Superior temporal gyrus (tissue), 1 donor: ENCODE results near the gene CA9.
A peak's percentile ranks its signal among the peaks of the same experiment; 100 is the strongest.
"Not testable (repeated sequence)": the region's sequence is repeated elsewhere in the genome, so short reads cannot be mapped to it uniquely, and the experiment has no call there.

Source experiments
- DNase-seq: peaks from one replicate; pipeline ENCODE4 v3.0.0-alpha.2; 2016; ENCODE audit errors: extremely low spot score

Gene CA9

GRCh38 chr9:35673132-35674024 lies at the start of gene CA9:
CA9 (plus strand) TSS chr9:35673928; CDS start chr9:35673960, 32 bp downstream.
- no peak for DNase-seq

DNA sequence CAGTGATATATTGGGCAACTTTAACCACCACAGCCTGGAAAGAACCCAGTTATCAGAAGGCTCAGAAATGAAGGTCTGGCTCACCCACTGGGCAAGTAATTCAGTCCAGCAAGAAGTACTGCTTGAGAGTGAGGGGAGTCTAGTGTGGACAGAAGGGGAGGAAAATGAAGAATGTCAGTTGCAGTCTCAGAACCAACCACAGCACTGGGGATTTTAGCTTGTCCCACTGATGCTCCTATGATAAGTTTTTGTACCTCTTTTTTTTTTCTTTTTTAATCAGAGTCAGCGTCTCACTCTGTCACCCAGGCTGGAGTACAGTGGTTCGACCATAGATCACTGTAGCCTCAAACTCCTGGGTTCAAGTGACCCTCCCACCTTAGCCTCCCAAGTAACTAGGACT lies 46.2 kb upstream of the CA9 start:
- no peak for DNase-seq

DNA sequence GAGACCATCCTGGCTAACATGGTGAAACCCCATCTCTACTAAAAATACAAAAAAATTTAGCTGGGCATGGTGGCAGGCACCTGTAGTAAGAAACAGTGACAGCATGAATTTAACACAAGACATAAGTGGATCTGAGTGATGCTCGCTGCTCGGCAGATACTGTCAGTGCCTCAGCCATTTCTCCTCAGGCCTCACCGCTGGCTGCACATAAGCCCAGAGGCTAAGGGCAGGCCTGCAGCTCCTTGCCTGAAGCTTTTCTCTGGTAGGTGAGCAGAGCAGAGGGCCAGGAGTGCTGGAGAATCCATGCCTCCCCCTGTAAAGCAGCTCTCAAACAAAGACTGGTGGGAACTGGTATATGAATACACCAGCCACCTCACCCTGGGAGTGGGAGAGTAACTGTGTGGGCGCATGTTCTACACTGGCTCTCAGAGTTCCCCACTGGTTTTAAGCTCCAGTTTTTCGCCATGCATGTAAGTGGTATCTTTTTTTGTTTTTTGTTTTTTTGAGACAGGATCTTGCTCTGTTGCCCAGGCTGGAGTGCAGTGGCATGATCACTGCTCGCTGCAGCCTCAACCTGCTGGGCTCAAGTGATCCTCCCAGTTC lies 45.2 kb upstream of the CA9 start:
- DNase-seq: no peak

- DNase-seq: no peak
Measured at GRCh38 chr9:35629597-35629996, 44.1 kb upstream of the CA9 start.

- no peak for DNase-seq
Measured at GRCh38 chr9:35635730-35636129, 38.0 kb upstream of the CA9 start.

- no peak for DNase-seq
Measured at GRCh38 chr9:35636135-35636876, 37.4 kb upstream of the CA9 start.

GRCh38 chr9:35636877-35637246 lies 36.9 kb upstream of the CA9 start:
- not testable (repeated sequence) for DNase-seq

DNA sequence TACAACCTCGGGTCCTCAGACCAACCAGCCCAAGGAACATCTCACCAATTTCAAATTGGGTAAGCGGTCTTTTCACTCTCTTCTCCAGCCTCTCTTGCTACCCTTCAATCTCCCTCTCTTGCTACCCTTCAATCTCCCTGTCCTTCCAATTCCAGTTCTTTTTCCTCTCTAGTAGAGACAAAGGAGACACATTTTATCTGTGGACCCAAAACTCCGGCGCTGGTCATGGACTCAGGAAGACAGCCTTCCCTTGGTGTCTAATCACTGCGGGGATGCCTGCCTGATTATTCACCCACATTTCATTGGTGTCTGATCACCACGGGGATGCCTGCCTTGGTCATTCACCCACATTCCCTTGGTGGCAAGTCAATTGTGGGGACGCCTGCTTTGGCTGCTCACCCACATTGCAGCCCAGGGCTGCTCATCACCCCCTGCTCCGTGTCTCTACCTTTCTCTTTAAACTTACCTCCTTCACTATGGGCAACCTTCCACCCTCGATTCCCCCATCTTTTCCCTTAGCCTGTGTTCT lies 36.2 kb upstream of the CA9 start:
- not testable (repeated sequence) for DNase-seq

DNA sequence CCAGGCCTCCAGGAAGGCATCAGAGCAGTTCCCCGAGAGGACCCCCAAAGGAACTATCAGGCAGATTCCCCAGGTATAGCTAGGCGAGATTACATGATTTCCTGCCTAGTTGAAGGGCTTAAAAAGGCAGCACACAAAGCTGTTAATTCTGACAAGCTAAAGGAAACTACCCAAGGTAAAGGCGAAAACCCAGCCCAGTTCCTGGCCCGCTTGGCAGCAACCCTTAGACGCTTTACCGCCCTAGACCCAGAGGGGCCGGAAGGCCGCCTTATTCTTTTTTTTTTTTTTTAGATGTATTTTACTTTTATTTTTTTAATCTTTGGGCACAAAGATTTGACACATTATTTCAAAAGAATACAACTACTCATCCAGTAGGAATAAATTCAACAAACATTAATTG lies 35.0 kb upstream of the CA9 start:
- not testable (repeated sequence) for DNase-seq

DNA sequence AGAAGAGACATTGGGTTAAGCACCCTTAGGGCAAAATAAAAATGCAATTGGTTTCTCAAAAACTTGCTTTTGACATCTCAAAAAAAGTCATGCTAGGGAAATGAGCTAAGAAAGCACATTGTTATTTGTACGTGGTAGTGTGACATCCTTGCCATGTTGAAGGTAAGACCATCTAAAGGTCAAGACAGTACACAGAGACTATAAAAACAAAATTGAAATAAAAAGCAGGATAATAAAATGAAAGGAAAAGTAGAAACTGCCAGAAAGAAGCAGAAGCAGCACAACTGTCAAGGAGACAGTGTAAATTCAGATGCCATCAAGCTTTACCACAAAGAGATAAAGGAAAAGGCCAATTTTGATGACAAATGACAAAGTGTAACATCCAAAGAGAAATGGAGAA lies 34.5 kb upstream of the CA9 start:
- not testable (repeated sequence) for DNase-seq

DNA sequence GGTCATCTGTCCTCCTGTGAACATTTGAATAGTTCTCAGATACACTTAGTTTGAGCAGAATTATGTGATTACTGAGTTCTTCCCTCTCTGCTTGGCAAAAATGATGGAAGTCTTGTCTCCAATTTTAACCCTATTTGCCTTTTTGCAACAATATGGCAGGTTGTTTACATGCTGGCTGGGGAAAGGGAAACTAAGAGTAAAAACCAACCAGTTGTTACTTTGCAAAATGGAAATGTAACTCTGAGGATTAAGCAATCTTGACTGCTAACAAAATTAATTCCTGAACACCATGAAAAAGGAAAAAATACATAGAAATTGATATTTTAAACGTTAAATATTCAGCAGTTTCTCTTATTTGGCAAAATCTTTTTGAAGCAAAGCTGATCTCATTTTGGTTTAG lies 34.1 kb upstream of the CA9 start:
- DNase-seq: no peak

GRCh38 chr9:35640431-35640830 lies 33.3 kb upstream of the CA9 start:
- not testable (repeated sequence) for DNase-seq

GRCh38 chr9:35641478-35641877 lies 32.2 kb upstream of the CA9 start:
- DNase-seq: not testable (repeated sequence)

- DNase-seq: no peak
Measured at GRCh38 chr9:35643046-35643445, 30.7 kb upstream of the CA9 start.

DNA sequence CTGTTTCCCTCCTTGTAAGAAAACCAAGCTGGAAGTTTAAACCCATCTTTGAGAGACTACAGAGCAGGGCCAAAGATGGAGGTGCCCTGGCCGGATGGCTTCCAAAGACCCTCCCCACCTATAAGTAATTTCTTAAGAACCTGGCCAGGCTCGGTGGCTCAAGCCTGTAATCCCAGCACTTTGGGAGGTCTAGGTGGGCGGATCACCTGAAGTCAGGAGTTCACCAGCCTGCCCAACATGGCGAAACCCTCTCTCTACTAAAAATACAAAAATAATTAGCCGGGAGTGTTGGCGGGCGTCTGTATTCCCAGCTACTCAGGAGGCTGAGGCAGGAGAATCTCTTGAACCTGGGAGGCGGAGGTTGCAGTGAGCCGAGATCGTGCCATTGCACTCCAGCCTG lies 28.0 kb upstream of the CA9 start:
- DNase-seq: not testable (repeated sequence)

DNA sequence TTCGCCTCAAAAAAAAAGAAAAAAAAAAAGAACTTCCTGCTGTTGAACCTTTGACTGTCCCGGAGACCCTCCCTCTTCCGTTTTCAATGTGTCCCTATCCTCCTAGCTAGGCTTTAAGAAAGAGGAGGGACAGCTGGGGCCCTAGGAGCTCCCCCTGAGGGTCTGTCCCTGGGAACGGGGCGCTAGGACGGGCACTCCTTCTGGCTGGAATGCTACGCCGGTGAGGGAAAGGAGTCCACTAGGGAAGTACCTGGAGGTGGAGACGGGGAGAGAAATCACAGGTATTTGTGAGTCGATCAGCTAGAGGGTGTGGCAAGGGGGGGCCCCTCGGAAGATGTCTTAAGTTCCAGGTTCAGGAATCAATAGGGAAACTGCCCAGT lies 27.6 kb upstream of the CA9 start:
- DNase-seq: no peak

GRCh38 chr9:35646533-35647265 lies 27.0 kb upstream of the CA9 start:
- DNase-seq: peak; percentile 92

DNA sequence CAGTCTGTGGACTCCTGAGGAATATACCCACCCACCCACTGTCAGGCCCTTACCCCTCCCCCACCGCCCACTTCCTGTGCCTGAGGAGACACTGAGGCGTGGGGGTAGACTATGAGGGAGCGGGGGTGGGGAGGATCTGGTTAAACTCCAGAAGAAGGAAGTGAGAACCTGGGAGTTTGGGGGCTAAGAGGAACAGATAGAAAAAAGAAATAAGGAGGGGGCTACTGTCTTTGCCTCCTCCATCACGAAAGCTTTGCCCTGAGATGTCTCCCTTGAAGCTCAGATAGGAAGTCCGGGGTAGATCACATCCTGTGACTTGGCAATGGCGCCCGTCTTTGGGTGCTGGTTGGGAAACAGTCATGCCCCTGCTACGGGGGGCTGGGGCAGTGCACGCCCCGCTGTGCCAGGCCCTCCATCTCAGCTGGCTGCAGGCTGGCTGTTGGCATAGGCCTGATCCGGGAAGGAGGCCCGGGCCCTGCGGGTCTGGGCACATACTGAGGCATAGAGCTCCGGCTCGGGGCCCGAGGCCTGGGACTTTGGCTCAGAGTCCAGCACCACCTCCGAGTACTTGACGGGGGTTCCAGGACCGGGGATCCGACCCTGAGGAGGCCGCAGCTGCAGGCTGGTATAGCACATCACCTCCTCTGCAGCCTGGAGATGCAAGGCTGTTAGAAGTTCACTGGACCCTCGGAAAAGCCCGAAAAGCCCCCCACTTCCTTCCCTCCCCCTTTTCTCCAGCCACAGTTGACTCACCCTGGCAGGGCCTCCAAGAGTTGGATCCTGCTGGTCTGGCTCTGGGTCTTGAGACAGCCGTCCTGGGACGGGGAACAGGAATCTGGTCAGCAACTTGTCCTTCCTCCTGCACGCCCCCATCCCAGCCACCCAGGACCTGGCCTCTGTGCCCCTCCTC lies 24.0 kb upstream of the CA9 start:
- DNase-seq: no peak

- no peak for DNase-seq
Measured at GRCh38 chr9:35650341-35651158, 23.2 kb upstream of the CA9 start, which contains the start of gene SIT1. SIT1 (minus strand) TSS chr9:35650931; CDS start chr9:35650853, 78 bp downstream.
